ENCODE data around the gene ARMCX5. TPM values are rescaled to one million over a fixed set of nuclear protein-coding genes. Genes with fewer than 3 reads are reported as not detected.
A peak's percentile ranks its signal among the peaks of the same experiment; 100 is the strongest.

ARMCX5 gene
- 15.3 and 17.7 TPM in 2 replicates for total RNA-seq

- DNase-seq (ENCODE audit: low read depth in 2 of 2), result peak; percentile 88 to 91
Observed at GRCh38 chrX:102599084-102599950, at the start of gene ARMCX5. TSS of gene ARMCX5 (plus strand) at chrX:102599515. CDS start at chrX:102602142, 2,627 bp downstream.

GRCh38 chrX:102558607-102559006, 40.7 kb upstream of the ARMCX5 start:
- no peak for DNase-seq (ENCODE audit: low read depth in 2 of 2)

- no peak for DNase-seq (ENCODE audit: low read depth in 2 of 2)
Observed at GRCh38 chrX:102560423-102561068, 38.8 kb upstream of the ARMCX5 start.

GRCh38 chrX:102580891-102581290, 18.4 kb upstream of the ARMCX5 start:
- no peak for DNase-seq (ENCODE audit: low read depth in 2 of 2)

GRCh38 chrX:102593367-102593766, 5.9 kb upstream of the ARMCX5 start:
- DNase-seq (ENCODE audit: low read depth in 2 of 2), result no peak

- DNase-seq (ENCODE audit: low read depth in 2 of 2), result peak; percentile 28 to 53
Observed at GRCh38 chrX:102599951-102600579, 750 bp downstream of the ARMCX5 start.

- no peak for DNase-seq (ENCODE audit: low read depth in 2 of 2)
Observed at GRCh38 chrX:102604327-102604726, 5.0 kb downstream of the ARMCX5 start.

- no peak for DNase-seq (ENCODE audit: low read depth in 2 of 2)
Observed at GRCh38 chrX:102606115-102606514, 6.8 kb downstream of the ARMCX5 start.

GRCh38 chrX:102610905-102611304, 11.6 kb downstream of the ARMCX5 start:
- no peak for DNase-seq (ENCODE audit: low read depth in 2 of 2)

- DNase-seq (ENCODE audit: low read depth in 2 of 2), result no peak
Observed at GRCh38 chrX:102624105-102624504, 24.8 kb downstream of the ARMCX5 start.

- DNase-seq (ENCODE audit: low read depth in 2 of 2), result no peak
Observed at GRCh38 chrX:102627640-102628039, 28.3 kb downstream of the ARMCX5 start.

- DNase-seq (ENCODE audit: low read depth in 2 of 2), result no peak
Observed at GRCh38 chrX:102637561-102637960, 38.2 kb downstream of the ARMCX5 start.

- DNase-seq (ENCODE audit: low read depth in 2 of 2), result no peak
Observed at GRCh38 chrX:102650903-102651241, 51.6 kb downstream of the ARMCX5 start.

- DNase-seq (ENCODE audit: low read depth in 2 of 2), result peak; percentile 21 to 60
Observed at GRCh38 chrX:102651242-102652011, 52.1 kb downstream of the ARMCX5 start, which contains the start of gene GPRASP1. TSS of gene GPRASP1 (plus strand) at chrX:102651483. CDS start at chrX:102653914, 2,431 bp downstream.

GRCh38 chrX:102652031-102652688, 52.8 kb downstream of the ARMCX5 start:
- DNase-seq (ENCODE audit: low read depth in 2 of 2), result peak; percentile 44 to 45

Other genes starting within 250 kb of the ARMCX5 start
- gene NXF2B, start 159.5 kb upstream of the ARMCX5 start, total RNA-seq, result not detected in 2 replicates
- not detected in 2 replicates for gene TCP11X2, start 127.7 kb upstream of the ARMCX5 start, total RNA-seq
- gene TMSB15A, start 82.8 kb upstream of the ARMCX5 start, total RNA-seq, result 0.20 and 1.1 TPM in 2 replicates
- gene GPRASP1, start 52.0 kb downstream of the ARMCX5 start, total RNA-seq, result 0.65 and 1.4 TPM in 2 replicates
- gene GPRASP2, start 112.9 kb downstream of the ARMCX5 start, total RNA-seq, result 9.8 and 10.9 TPM in 2 replicates
- gene GPRASP3, start 121.2 kb downstream of the ARMCX5 start, total RNA-seq, result 2.6 and 4.4 TPM in 2 replicates

Measured in lung microvascular endothelial cell (primary cell).